22Rv1 (cell line): Measurements from ENCODE around the gene CPNE5.

Experiments
- H3K27ac ChIP-seq: fragments of 450-650 bp; 2 replicates; pipeline ENCODE4 v1.5.1; 2017
- ZFX ChIP-seq: fragments of 450-650 bp; IDR thresholded peaks from 2 replicates; pipeline ENCODE4 v1.6.1; 2017; ENCODE audit warnings: antibody characterized with exemption, borderline replicate concordance
- TF ChIP-seq, protein P1 (sequence below): fragments of 450-650 bp; IDR thresholded peaks from 2 replicates; pipeline ENCODE4 v1.5.1; 2017; ENCODE audit warnings: mild to moderate bottlenecking

CPNE5 gene

DNA sequence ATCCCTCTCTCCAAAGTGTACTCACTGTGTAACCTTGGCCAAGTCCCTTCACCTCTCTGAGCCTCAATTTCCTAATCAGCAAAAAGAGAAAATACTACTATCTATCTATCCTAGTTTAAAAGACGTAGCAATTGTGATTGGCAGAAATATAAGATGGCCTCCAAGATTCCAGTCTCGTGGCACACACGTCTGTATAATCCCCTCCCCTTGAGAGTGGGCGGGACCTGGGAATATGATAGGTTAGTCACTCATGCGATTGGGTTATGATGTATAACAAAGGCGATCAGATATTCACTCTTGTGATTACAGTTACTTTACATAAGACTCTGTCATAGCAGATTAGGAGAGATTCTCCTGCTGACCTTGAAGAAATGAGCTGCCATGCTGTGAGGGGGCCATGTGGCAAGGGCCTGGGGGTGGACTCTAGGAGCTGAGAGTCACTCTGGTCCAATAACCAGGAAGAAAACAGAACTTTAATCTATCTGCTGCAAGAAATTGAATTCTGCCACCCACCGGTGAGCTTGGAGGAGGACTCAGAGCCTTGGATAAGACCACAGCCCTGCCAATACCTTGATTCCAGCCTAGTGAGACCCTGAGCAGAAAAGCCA is 6.0 kb downstream of the CPNE5 start:
- TF ChIP-seq, protein P1, sequence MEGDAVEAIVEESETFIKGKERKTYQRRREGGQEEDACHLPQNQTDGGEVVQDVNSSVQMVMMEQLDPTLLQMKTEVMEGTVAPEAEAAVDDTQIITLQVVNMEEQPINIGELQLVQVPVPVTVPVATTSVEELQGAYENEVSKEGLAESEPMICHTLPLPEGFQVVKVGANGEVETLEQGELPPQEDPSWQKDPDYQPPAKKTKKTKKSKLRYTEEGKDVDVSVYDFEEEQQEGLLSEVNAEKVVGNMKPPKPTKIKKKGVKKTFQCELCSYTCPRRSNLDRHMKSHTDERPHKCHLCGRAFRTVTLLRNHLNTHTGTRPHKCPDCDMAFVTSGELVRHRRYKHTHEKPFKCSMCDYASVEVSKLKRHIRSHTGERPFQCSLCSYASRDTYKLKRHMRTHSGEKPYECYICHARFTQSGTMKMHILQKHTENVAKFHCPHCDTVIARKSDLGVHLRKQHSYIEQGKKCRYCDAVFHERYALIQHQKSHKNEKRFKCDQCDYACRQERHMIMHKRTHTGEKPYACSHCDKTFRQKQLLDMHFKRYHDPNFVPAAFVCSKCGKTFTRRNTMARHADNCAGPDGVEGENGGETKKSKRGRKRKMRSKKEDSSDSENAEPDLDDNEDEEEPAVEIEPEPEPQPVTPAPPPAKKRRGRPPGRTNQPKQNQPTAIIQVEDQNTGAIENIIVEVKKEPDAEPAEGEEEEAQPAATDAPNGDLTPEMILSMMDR: no peak
- no peak for TF ChIP-seq ZFX
- no peak overlapping the region for H3K27ac ChIP-seq

DNA sequence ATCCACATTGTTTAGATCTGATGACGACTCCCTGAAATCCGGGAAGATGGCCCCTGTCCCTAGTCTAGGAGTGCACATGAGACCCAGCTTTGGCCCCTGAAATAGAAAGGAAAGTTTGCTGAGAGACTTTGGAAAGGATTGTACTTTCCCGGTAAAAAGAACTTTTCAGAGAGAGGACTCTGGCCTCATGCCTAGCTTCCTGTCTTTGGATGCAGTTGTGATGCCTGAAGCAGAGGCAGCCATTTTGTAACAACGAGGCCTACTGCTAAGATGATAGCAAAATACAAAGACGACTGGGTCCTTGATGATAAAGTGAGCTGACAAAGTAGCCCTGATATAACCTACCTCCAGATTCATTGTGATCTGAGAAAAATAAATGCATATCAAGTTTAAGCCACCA is 6.9 kb downstream of the CPNE5 start:
- no peak for TF ChIP-seq ZFX
- TF ChIP-seq, protein P1: no peak
- peak overlapping the region; percentile 87; the same call in 1 of the 2 replicates for H3K27ac ChIP-seq

DNA sequence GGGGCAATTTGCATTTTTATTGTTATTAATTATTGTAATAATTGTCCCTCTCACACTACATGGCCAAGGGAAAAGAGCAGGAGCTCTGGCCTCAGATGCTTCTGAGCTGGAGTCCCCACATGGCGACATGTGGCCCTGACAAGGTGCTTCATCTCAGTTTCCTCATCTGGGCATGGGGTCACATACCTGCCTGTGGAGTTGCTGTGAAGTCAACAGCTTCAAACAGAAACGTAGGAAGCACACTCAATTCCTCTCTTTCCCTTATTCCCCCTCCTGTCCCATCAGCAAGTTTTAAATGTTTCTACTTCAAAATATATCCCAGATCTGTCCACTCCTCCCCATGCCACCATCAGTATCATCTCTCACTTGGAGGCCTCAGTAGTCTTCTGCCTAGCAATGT is 8.7 kb downstream of the CPNE5 start:
- H3K27ac ChIP-seq: peak overlapping the region; percentile 87
- no peak for TF ChIP-seq ZFX
- TF ChIP-seq, protein P1: no peak

DNA sequence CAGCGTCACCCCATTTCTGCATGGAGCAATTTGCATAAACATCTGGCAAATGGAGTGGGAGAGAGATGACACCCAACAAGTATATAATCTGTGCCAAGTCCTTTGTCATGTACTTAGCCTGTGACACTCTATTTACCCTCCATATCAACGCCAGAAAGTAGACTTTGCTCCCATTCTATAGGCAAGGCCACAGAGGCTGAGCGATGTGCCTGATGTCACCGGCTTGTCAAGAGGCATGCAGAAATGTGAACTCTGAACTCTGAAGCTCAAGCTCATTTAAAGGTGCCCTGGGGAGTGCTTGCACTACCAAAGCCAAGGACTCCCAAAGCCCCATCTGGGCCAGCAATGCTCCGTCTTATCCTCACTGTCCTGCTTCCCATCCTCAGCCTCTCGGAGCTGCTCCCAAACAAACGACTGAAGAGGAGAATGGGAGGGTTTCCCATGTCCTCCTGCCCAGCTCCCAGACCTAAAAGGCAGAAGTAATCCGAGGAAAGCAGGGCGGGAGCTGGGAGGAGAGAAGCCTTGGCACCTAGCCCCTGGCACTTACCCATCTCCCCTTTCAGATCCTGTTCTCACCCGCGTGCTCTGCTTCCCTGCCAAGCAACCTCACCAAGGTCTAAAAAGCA is 9.2 kb downstream of the CPNE5 start:
- TF ChIP-seq, protein P1: no peak
- TF ChIP-seq ZFX: no peak
- H3K27ac ChIP-seq: peak overlapping the region; percentile 87

DNA sequence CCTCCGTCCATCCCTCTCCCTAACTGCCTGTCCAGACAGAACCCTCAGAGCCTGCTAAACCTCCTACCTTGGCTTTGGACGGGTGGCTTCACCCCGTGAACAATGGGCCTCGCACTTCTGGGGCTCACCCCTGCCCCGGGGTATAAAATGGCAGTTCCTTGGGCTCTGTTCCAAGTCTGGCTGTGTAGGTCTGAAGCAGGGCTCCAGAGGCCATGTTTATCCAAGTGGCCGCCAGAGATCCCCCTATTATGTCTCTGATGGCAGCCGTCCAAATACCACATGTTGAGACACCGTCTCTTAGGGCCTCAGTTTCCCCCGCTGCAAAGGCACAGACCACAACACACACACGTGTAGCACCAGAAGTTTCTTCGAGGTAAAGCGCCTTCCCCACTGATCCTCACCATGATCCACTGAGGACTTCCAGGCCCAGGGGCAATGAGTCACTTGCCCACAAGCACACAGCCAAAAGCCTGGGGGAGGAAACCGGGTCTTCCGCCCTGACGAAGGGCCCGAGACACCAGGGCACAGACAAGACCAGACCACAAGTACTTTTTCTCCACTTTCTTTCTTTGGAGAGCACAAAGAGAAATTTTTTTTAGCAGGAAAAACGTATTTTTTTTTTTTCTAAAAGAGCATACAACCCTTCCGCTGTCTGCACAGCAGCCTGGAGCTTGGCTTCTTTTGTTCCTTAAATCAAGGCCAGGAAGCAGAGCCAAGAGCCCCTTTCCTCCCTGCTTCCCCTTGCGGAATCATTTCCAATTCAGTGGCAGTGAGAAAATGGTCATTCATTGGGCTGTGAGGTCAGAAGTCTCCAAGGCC is 11.8 kb downstream of the CPNE5 start:
- no peak for TF ChIP-seq ZFX
- TF ChIP-seq, protein P1: no peak
- no peak overlapping the region for H3K27ac ChIP-seq

DNA sequence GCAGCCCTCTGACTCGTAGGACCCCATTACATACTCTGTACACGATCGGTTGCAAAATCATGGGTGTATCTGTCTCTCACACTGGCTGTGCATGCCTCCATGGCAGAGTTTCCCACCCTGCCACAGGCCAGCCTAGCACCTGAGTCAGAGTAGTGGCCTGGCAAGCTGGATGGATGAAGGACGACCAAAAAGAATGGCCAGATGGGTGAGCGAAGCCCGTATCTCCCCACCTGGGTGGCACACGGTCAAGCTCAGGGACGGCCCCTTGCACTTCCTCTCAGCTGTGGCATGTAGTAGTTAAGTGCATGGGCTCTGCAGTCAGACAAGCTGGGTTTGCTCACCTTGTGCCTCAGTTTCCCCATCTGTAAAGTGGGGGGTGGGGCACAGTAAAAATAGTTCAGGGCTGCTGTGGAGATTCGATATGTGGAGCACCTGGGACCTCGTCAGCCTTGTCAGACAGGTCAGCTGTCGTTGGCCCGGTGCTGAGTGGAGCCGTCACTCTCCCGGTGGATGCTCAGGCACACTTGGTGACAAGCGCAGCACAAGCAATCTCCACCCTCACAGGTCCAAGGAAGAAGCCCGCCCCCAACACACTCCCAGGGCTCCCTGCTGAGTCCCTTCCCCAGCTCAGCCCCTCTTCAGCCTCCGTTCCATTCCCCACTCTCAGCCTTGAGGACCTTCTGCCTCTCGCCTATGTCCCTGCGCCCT is 12.6 kb downstream of the CPNE5 start:
- TF ChIP-seq ZFX: no peak
- TF ChIP-seq, protein P1: no peak
- H3K27ac ChIP-seq: no peak overlapping the region
